HG03460 (cell line): ENCODE results near the gene CACNA1C.
"Not testable (repeated sequence)": the region's sequence is repeated elsewhere in the genome, so short reads cannot be mapped to it uniquely, and the experiment has no call there.

Experiments
- ATAC-seq: cut with Tn5 transposase; IDR thresholded peaks from one replicate; pipeline ENCODE4 v1.9.1; 2021; ENCODE audit not compliant: unreplicated experiment

Gene CACNA1C

DNA sequence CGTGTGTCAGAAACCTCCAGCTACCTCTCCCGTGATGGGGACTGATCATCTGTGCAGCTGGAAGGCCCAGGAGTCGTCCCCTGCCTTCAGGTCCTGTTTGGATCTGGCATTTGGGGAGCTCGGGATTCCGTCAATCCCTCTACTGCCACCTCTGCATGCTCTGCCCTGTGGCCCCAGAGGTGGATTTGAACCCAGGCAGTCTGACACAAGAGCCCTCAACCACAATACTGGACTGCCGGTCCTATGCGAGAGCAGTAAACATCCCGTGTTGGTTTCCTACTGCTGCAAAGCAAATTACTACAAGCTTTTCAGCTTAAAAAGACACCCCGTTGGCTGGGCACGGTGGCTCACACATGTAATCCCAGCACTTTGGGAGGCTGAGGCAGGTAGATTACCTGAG lies 620.1 kb downstream of the CACNA1C start:
- ATAC-seq = no peak

DNA sequence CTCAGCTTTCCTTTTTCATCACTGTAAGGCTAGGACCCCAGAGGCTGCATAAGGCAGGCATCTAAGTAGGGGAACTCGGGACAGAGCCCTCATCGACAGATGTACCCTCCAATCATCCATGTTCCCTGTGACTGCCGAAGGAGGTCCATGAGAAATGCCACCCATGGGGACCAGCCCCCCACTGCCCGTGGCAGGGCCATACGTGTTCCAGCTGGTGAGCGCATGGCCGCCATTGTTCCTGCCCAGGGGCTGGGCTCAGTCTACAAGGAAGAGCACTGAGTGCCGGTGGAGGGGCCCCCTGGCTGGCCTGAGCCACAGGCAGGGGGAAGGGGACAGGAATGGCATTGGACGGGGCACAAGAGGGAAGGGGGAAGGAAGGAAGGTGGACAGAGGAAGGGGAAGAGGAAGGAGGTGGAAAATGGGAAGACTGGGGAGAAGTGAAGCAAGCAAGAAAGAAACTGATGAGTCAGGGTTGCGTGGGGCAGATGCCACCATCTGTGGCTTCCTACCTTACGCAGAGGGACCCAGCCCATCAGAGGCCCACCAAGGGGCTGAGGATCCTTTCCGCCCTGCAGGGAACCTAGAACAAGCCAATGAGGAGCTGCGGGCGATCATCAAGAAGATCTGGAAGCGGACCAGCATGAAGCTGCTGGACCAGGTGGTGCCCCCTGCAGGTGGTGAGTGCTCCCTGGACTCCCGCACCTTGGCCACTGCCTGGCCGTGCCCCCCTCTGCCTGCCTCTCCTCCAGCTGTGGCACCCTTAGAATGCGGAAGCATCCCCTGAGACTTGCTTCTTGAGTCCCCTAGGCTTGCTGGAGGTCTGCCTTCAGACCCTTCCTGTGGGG lies 621.4 kb downstream of the CACNA1C start:
- no peak for ATAC-seq

DNA sequence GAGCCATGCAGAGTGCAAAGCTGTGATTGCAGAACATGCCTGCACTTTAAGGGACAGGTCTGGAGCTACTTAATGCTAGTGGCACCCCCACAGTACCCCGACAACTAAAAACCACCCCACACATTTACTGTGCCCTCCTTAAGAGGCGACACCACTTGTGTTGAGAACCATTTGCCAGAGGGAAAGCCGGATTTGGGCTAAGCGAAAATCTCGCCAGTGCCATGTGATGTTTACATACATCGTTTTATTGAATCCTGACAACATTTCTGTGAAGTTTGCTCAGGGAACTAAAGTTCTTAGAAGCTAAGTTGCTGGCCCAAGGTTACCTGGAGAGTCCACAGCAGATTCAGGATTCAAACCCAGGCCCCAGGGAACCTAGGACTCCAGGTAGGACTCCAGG lies 623.0 kb downstream of the CACNA1C start:
- no peak for ATAC-seq

DNA sequence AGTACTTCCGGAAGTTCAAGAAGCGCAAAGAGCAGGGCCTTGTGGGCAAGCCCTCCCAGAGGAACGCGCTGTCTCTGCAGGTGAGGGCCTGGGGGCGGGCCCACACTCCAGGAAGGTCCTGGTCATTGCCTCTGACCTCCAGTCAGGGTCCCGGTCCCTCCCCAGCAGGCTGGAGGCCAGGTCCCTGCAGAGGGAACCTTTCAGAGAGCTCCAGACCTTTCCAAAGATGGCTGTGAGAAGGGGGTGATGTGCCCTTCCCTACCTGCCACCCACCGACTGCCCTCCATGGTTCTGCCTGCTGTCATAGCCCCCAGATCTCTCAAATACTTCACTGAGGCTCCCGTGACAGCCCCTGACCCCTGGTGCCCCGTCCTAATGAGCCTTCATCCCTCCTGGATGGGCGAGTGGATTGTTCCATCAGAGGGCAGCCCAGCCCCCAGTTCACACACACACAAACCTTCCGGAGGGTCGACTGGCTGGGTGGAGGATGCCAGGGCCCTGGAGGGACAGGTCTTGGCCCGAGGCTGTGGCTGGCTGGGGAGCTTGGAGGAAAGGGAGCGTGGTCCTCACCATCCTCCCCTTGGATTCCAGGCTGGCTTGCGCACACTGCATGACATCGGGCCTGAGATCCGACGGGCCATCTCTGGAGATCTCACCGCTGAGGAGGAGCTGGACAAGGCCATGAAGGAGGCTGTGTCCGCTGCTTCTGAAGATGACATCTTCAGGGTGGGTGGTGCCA lies 624.5 kb downstream of the CACNA1C start:
- no peak for ATAC-seq

- no peak for ATAC-seq
Observed at GRCh38 chr12:2678426-2678825, 625.6 kb downstream of the CACNA1C start.

DNA sequence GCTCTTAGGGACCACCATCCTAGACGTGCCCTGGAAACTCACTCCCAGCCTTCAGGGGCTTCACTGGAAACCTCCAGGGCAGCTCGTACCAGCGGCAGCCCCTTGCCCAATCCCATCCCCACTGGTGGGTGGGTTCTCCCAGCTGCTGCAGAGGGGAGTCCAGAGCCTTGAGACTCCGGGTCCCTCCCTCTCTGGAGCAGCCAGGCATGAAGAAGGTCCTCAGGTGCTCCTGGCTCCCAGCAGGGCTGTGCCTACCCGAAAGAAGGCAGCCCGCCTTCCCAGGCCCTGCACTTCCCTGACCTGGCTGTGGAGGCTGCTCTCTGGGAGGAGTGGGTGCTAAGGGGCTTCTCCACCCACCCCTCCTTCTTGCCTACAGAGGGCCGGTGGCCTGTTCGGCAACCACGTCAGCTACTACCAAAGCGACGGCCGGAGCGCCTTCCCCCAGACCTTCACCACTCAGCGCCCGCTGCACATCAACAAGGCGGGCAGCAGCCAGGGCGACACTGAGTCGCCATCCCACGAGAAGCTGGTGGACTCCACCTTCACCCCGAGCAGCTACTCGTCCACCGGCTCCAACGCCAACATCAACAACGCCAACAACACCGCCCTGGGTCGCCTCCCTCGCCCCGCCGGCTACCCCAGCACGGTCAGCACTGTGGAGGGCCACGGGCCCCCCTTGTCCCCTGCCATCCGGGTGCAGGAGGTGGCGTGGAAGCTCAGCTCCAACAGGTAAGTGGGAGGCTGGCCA lies 626.5 kb downstream of the CACNA1C start:
- ATAC-seq = no peak

DNA sequence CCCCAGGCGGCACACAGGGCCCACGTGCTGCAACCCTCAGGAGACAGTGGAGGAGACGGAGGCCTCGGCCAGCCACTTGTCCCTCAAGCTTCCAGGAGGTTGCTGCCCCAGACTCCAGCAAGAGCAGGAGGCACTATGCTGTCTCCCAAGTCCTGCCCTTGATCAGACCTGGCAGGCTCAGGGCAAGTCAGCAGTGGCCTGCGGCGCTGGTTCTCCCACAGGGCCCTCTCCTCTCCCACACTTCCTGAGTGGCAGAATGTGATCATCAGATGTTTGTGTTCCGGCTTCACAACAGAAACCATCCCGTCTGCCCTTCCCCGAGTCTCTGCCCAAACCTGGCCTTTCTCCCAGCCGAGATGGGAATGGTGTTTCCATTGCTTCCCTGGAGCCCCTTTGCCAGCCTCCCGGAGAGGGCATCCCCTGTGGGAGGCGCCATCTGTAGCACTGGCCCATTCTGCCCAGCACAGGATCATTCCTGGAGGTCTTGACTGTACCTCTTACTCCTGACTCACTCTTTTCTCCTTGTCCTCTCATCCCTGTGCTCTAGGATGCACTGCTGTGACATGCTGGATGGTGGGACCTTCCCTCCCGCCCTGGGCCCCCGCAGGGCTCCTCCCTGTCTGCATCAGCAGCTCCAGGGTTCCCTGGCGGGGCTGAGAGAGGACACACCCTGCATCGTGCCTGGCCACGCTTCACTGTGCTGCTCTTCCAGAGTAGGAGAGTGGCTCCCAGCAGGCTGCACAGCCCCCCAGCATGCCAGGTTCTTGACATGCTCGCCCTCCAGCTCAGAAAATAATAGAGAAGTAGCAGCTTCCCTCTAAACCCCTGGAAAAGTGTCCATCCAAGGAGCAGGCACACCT lies 627.3 kb downstream of the CACNA1C start:
- no peak for ATAC-seq

GRCh38 chr12:2680676-2681039 lies 627.9 kb downstream of the CACNA1C start:
- ATAC-seq = no peak

GRCh38 chr12:2681450-2682205 lies 628.8 kb downstream of the CACNA1C start:
- ATAC-seq = no peak

- ATAC-seq = no peak
Observed at GRCh38 chr12:2682296-2683251, 629.8 kb downstream of the CACNA1C start.

DNA sequence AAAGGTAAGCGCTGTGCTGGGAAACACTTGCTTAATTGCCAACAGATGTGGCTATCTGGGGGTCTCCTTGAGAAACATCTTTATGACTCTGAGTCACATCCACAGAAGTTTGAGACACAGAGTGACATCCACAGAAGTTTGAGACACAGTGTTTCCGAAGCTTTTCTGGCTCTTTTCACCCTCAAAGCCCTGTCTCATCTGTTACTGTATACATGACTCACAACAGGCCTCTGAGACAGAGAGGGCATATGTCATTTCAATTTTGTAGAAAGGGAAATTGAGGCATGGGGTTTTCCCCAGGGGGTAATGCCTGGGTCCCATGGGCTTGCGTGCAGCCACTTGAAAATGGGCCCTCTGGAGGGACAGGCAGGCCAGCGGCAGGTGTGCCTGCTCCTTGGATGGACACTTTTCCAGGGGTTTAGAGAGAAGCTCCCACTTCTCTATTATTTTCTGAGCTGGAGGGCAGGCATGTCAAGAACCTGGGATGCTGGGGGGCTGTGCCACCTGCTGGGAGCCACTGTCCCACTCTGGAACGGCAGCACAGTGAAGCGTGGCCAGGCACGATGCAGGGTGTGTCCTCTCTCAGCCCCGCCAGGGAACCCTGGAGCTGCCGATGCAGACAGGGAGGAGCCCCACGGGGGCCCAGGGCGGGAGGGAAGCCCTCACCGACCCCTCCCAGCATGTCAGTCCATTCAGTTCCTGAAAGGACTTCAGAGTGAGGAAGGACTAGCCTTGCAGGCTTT lies 630.7 kb downstream of the CACNA1C start:
- ATAC-seq = no peak

DNA sequence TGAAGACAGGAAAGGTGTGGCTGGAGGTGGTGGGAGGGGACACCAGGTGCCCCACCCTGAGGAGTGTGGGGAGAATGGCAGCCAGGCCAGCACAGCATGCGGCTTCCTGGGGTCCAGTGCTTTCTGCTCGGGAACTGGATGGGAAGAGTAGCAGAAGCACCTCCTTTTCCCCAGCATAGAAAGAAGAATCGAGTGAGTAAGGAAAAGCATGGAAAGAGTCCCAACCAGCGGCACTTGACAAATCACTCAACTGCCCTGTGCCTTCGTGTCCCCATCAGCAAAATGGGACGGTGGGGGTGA lies 631.2 kb downstream of the CACNA1C start:
- ATAC-seq = not testable (repeated sequence)

- ATAC-seq = not testable (repeated sequence)
Observed at GRCh38 chr12:2685620-2686279, 633.0 kb downstream of the CACNA1C start.

GRCh38 chr12:2686280-2686646 lies 633.5 kb downstream of the CACNA1C start:
- no peak for ATAC-seq

DNA sequence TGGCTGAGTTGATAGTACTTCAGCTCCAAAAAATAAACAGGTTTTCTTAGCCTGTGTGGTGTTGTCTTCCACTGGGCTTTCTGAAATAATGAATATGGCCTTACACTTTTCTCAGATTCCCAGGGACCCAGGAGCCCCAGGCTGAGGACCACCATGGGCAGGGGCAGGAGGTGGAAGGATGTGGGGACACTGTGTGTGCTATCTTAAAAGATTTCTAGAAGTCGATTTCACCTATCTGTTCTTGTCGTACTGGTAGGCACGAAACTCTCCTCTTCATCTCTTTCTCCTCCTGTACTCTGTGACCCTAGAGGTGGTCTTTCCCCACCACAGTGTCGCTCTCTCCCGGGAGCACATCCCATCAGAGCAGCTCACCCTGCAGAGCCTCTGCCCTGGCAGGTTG lies 634.3 kb downstream of the CACNA1C start:
- ATAC-seq = no peak

GRCh38 chr12:2687726-2688125 lies 634.9 kb downstream of the CACNA1C start:
- ATAC-seq = no peak

DNA sequence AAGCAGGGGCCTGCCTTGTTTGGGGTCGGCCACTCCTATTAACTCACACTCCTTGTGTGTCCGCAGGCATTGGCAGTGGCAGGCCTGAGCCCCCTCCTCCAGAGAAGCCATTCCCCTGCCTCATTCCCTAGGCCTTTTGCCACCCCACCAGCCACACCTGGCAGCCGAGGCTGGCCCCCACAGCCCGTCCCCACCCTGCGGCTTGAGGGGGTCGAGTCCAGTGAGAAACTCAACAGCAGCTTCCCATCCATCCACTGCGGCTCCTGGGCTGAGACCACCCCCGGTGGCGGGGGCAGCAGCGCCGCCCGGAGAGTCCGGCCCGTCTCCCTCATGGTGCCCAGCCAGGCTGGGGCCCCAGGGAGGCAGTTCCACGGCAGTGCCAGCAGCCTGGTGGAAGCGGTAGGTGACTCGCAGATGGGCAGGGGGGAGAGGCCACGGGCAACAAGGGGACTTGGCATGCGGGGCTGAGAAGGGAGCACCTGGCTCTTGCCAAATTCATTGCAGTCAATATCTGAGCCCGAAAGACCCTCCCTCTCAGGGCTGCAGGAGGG lies 635.7 kb downstream of the CACNA1C start:
- no peak for ATAC-seq

- no peak for ATAC-seq
Observed at GRCh38 chr12:2689393-2689792, 636.6 kb downstream of the CACNA1C start.
